Lower lobe of right lung (tissue), 2 donors: ENCODE data around the gene CD40LG. TPM values are rescaled to one million over a fixed set of nuclear protein-coding genes. Genes with fewer than 3 reads are reported as not detected.

Experiments
- ATAC-seq, 2 donors: fragments of 200-7000 bp; cut with Tn5 transposase; one replicate each; pipeline ENCODE4 v1.9.1; 2020 to 2022; ENCODE audit warnings: mild to moderate bottlenecking in 2 of 2, moderate library complexity in 2 of 2
- DNase-seq: peaks from one replicate; pipeline ENCODE4 v3.0.0-alpha.2; 2020
- H3K27ac ChIP-seq: fragments of 200-600 bp; one replicate; pipeline ENCODE4 v1.8.0; 2022
- H3K27me3 ChIP-seq: fragments of 200-600 bp; one replicate; pipeline ENCODE4 v1.8.0; 2022; ENCODE audit warnings: low read depth
- H3K36me3 ChIP-seq: fragments of 200-600 bp; one replicate; pipeline ENCODE4 v1.8.0; 2022; ENCODE audit warnings: mild to moderate bottlenecking
- H3K4me1 ChIP-seq: fragments of 200-600 bp; one replicate; pipeline ENCODE4 v1.8.0; 2022
- H3K4me3 ChIP-seq: fragments of 200-600 bp; one replicate; pipeline ENCODE4 v1.8.0; 2022; ENCODE audit warnings: mild to moderate bottlenecking
- H3K9me3 ChIP-seq: fragments of 200-600 bp; one replicate; pipeline ENCODE4 v1.8.0; 2022
- intact Hi-C: fragments of 100-400 bp; cut with DNase I; formaldehyde crosslinking; loops from one replicate; pipeline ENCODE4 v1.11.0; 2022
- total RNA-seq: library from RNA; stranded (reverse); fragmentation: NEBNext Ultra II Directional; extraction: Animal tissue kit (Norgen Biotek cat#: 25700); gene quantifications from one replicate; pipeline ENCODE4 v1.2.1, GENCODE V29; 2021
- TF ChIP-seq, protein P1 (sequence below): fragments of 200-600 bp; IDR thresholded peaks from one replicate; pipeline ENCODE4 v1.8.0; 2022; ENCODE audit warnings: antibody characterized with exemption, mild to moderate bottlenecking
- donor health status: DM: no; HTN: yes; CAD: no; lungs with severe emphysema.

CD40LG gene
- total RNA-seq, 1 donor from 2014 or later: 1.3 TPM

- intact Hi-C loops: no loop called here
- TF ChIP-seq, protein P1, sequence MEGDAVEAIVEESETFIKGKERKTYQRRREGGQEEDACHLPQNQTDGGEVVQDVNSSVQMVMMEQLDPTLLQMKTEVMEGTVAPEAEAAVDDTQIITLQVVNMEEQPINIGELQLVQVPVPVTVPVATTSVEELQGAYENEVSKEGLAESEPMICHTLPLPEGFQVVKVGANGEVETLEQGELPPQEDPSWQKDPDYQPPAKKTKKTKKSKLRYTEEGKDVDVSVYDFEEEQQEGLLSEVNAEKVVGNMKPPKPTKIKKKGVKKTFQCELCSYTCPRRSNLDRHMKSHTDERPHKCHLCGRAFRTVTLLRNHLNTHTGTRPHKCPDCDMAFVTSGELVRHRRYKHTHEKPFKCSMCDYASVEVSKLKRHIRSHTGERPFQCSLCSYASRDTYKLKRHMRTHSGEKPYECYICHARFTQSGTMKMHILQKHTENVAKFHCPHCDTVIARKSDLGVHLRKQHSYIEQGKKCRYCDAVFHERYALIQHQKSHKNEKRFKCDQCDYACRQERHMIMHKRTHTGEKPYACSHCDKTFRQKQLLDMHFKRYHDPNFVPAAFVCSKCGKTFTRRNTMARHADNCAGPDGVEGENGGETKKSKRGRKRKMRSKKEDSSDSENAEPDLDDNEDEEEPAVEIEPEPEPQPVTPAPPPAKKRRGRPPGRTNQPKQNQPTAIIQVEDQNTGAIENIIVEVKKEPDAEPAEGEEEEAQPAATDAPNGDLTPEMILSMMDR: no peak
- Histone ChIP-seq H3K36me3 (no peaks in the 10 kb centered on the region), H3K4me3 (no peak overlapping the region), H3K27ac (no peak overlapping the region), H3K4me1 (no peaks in the 10 kb centered on the region), H3K9me3 (no peaks in the 10 kb centered on the region), H3K27me3 (no peaks in the 10 kb centered on the region)
- DNase-seq (no peak), ATAC-seq (no peak)
These were observed 17.1 kb upstream of the CD40LG start for GRCh38 chrX:136630881-136631280.

GRCh38 chrX:136635235-136635634 is 12.7 kb upstream of the CD40LG start:
- Histone ChIP-seq H3K9me3 (no peaks in the 10 kb centered on the region), H3K27me3 (no peaks in the 10 kb centered on the region), H3K36me3 (no peaks in the 10 kb centered on the region), H3K27ac (no peak overlapping the region), H3K4me1 (no peaks in the 10 kb centered on the region), H3K4me3 (no peak overlapping the region)
- intact Hi-C loops: no loop called here
- TF ChIP-seq, protein P1: no peak
- DNase-seq (no peak), ATAC-seq (no peak)

- TF ChIP-seq, protein P1: no peak
- no peaks in the 10 kb centered on the region for H3K27me3 ChIP-seq
- intact Hi-C loops: no loop called here
These were observed 11.8 kb upstream of the CD40LG start for GRCh38 chrX:136636121-136636520.

DNA sequence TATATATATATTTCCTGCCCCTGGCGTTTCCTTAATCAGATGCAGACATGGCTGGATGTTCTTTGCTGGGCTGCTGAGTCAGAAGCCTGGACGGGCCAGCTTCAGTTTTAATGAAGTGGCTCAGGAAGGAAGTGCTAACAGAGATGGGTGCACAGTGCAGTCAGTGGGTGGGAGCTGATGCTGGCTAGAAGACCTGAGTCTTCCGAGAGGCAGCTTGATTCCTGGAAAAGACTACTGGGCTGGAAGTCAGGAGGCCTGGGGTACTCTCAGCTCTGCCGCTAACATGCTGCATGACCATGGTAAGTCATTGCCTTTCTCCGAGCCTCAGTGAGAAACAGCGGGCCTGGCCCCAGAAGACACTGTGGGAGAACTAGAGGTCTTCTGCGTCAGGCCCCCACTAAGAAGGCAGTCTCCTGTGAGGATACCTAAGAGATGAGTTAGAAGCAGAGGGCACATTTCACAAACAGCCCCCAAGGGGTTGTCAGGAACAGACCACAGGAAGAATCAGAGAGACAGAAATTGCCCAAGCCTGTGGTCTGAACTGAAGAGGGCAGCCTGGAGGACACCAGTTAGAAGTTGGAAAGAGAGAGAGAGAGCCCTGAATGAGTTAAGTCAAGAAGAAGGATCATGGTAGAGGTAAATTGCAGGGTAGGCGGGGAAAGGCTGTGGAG is 8.3 kb upstream of the CD40LG start:
- Histone ChIP-seq H3K4me1 (no peaks in the 10 kb centered on the region), H3K27me3 (no peaks in the 10 kb centered on the region), H3K4me3 (no peak overlapping the region), H3K27ac (no peak overlapping the region), H3K36me3 (no peaks in the 10 kb centered on the region), H3K9me3 (no peaks in the 10 kb centered on the region)
- TF ChIP-seq, protein P1: no peak
- ATAC-seq (no peak), DNase-seq (no peak)
- intact Hi-C loops: no loop called here

More at GRCh38 chrX:136636121-136636520, 11.8 kb upstream of the CD40LG start:
- no peak for DNase-seq
- Histone ChIP-seq H3K36me3 (no peaks in the 10 kb centered on the region), H3K27ac (no peak overlapping the region), H3K4me1 (no peaks in the 10 kb centered on the region), H3K9me3 (no peaks in the 10 kb centered on the region), H3K4me3 (no peak overlapping the region)
- ATAC-seq: no peak

GRCh38 chrX:136643243-136643642 is 4.7 kb upstream of the CD40LG start:
- ATAC-seq (no peak), DNase-seq (no peak)
- Histone ChIP-seq H3K4me1 (no peaks in the 10 kb centered on the region), H3K9me3 (no peaks in the 10 kb centered on the region), H3K36me3 (no peaks in the 10 kb centered on the region), H3K27ac (no peak overlapping the region), H3K4me3 (no peak overlapping the region), H3K27me3 (no peaks in the 10 kb centered on the region)
- TF ChIP-seq, protein P1: no peak
- intact Hi-C loops: no loop called here
